Smooth muscle cell (in vitro differentiated cells): ENCODE data around the gene YBX2. TPM values are rescaled to one million over a fixed set of nuclear protein-coding genes. Genes with fewer than 3 reads are reported as not detected.

Source experiments
- DNase-seq: peaks from one replicate; lab custom pipeline; 2025; ENCODE audit not compliant: unreplicated experiment; lab: John Stamatoyannopoulos, UW
- H2AFZ ChIP-seq: fragments of 200-600 bp; sonication (generic); 2 replicates; pipeline ENCODE4 v1.6.0; 2016; ENCODE audit warnings: antibody characterized with exemption, low read depth, mild to moderate bottlenecking
- H3F3A ChIP-seq: fragments of 200-600 bp; sonication (generic); 2 replicates; pipeline ENCODE4 v1.6.0; 2017; ENCODE audit warnings: antibody characterized with exemption, low read depth
- H3K27ac ChIP-seq: fragments of 200-600 bp; sonication (generic); 2 replicates; pipeline ENCODE4 v1.5.1; 2016; ENCODE audit warnings: low read depth, mild to moderate bottlenecking
- H3K27me3 ChIP-seq: fragments of 200-600 bp; sonication (generic); 2 replicates; pipeline ENCODE4 v1.6.1; 2016; ENCODE audit warnings: low read depth, mild to moderate bottlenecking
- H3K36me3 ChIP-seq: fragments of 200-600 bp; sonication (generic); 2 replicates; pipeline ENCODE4 v1.5.1; 2016; ENCODE audit warnings: low read depth
- H3K4me1 ChIP-seq: fragments of 200-600 bp; sonication (generic); 2 replicates; pipeline ENCODE4 v1.5.1; 2016; ENCODE audit warnings: low read depth
- H3K4me2 ChIP-seq: fragments of 200-600 bp; sonication (generic); 2 replicates; pipeline ENCODE4 v1.6.0; 2016; ENCODE audit warnings: mild to moderate bottlenecking
- H3K4me3 ChIP-seq: fragments of 200-600 bp; sonication (generic); 2 replicates; pipeline ENCODE4 v1.5.1; 2016; ENCODE audit warnings: mild to moderate bottlenecking
- H3K79me2 ChIP-seq: fragments of 200-600 bp; sonication (generic); 2 replicates; pipeline ENCODE4 v1.6.0; 2016; ENCODE audit warnings: low read depth, mild to moderate bottlenecking
- H3K9ac ChIP-seq: fragments of 200-600 bp; sonication (generic); 2 replicates; pipeline ENCODE4 v1.6.0; 2016; ENCODE audit warnings: low read depth
- H3K9me3 ChIP-seq: fragments of 200-600 bp; sonication (generic); replicated peaks from 2 replicates; pipeline ENCODE4 v1.5.1; 2016; ENCODE audit warnings: low read depth
- H4K20me1 ChIP-seq: fragments of 200-600 bp; sonication (generic); 2 replicates; pipeline ENCODE4 v1.6.0; 2016; ENCODE audit warnings: low read depth
- WGBS: methylation state at CpG from one replicate; pipeline ENCODE4 v1.1.7; 2016; ENCODE audit warnings: low lambda C conversion rate; 5-methylcytosine and 5-hydroxymethylcytosine counted together
- polyA plus RNA-seq: library from polyadenylated mRNA; unstranded; fragments of >200 nt; fragmentation: Nextera tagmentation; extraction: Ambion mirVana; gene quantifications from 2 replicates; pipeline ENCODE4 v1.2.1, GENCODE V29; 2016
- total RNA-seq: library from RNA; depleted of rRNA; stranded (reverse); fragments of >200 nt; gene quantifications from 2 replicates; pipeline ENCODE4 v1.2.3, GENCODE V29; 2014
- TF ChIP-seq, protein P1 (sequence below): fragments of 200-600 bp; sonication (generic); IDR thresholded peaks from 2 replicates; pipeline ENCODE4 v1.5.1; 2017; ENCODE audit warnings: borderline replicate concordance, mild to moderate bottlenecking, antibody characterized with exemption; ENCODE audit not compliant: insufficient read depth, poor library complexity, severe bottlenecking

YBX2 gene
- total and polyA plus RNA-seq, 2 experiments from 2014 or later = 0.09 to 1.1 TPM

DNA sequence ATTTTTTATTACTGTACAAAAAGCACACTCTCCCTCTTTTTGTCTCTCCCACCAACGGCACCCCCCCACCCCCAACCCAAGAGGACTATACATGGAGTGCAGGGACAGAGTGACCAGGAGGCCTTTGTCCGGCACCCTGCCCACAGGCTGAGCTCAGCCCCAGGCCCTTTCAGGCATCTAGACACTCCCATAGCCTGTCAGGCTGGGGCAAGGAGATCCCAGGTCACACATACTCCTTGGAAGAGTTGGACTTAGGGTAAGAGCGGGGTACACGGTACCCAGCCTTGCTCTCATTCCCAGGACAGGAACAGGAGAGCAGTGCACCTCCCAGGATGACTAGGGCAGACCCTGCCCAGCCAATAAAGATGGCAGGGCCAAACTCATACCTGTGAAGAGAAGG lies 34.3 kb downstream of the YBX2 start:
- H3K79me2 ChIP-seq = no peaks in the 10 kb centered on the region

DNA sequence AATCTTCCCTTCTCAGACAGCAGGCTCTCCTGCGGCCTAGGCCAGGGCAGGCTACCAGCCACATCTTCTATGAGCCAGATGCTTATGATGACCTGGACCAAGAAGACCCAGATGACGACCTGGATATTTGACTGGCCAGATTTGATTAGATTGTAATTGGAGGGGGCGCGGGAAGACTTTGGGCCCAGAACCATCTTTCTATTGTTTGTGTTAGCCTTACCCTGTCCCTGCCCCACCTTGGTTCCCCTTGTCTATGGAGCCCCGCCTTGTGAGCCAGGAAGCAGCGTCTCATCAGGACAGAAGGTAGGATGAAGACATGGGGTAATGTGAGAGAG lies 34.9 kb downstream of the YBX2 start:
- no peak for DNase-seq
- no peak overlapping the region for H3K4me2 ChIP-seq
- no peak overlapping the region for H2AFZ ChIP-seq
- TF ChIP-seq, protein P1, sequence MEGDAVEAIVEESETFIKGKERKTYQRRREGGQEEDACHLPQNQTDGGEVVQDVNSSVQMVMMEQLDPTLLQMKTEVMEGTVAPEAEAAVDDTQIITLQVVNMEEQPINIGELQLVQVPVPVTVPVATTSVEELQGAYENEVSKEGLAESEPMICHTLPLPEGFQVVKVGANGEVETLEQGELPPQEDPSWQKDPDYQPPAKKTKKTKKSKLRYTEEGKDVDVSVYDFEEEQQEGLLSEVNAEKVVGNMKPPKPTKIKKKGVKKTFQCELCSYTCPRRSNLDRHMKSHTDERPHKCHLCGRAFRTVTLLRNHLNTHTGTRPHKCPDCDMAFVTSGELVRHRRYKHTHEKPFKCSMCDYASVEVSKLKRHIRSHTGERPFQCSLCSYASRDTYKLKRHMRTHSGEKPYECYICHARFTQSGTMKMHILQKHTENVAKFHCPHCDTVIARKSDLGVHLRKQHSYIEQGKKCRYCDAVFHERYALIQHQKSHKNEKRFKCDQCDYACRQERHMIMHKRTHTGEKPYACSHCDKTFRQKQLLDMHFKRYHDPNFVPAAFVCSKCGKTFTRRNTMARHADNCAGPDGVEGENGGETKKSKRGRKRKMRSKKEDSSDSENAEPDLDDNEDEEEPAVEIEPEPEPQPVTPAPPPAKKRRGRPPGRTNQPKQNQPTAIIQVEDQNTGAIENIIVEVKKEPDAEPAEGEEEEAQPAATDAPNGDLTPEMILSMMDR = no peak
- H3K9ac ChIP-seq = no peak overlapping the region
- no peaks in the 10 kb centered on the region for H4K20me1 ChIP-seq
- peaks cover 5% of the 10 kb centered on the region for H3K4me1 ChIP-seq
- peaks cover 31% of the 10 kb centered on the region for H3K27me3 ChIP-seq
- H3K79me2 ChIP-seq = no peaks in the 10 kb centered on the region
- H3K4me3 ChIP-seq = peak overlapping the region; percentile 59
- no peaks in the 10 kb centered on the region for H3K9me3 ChIP-seq
- peaks cover 15% of the 10 kb centered on the region for H3F3A ChIP-seq
- 97% methylated on average over 6 of the region's 6 CpGs for WGBS
- no peak overlapping the region for H3K27ac ChIP-seq
- no peaks in the 10 kb centered on the region for H3K36me3 ChIP-seq

More for the DNA sequence above, 34.3 kb downstream of the YBX2 start:
- no peaks in the 10 kb centered on the region for H3K36me3 ChIP-seq
- H4K20me1 ChIP-seq = no peaks in the 10 kb centered on the region
- peak overlapping the region; percentile 59 for H3K4me3 ChIP-seq
- TF ChIP-seq, protein P1 = no peak
- H2AFZ ChIP-seq = no peak overlapping the region
- no peak for DNase-seq
- peak overlapping the region; percentile 87 for H3K4me2 ChIP-seq
- H3K4me1 ChIP-seq = peaks cover 5% of the 10 kb centered on the region
- H3K27ac ChIP-seq = no peak overlapping the region
- peaks cover 15% of the 10 kb centered on the region for H3F3A ChIP-seq
- H3K9me3 ChIP-seq = no peaks in the 10 kb centered on the region
- peaks cover 31% of the 10 kb centered on the region for H3K27me3 ChIP-seq
- no peak overlapping the region for H3K9ac ChIP-seq
- 93% methylated on average over 4 of the region's 4 CpGs for WGBS

DNA sequence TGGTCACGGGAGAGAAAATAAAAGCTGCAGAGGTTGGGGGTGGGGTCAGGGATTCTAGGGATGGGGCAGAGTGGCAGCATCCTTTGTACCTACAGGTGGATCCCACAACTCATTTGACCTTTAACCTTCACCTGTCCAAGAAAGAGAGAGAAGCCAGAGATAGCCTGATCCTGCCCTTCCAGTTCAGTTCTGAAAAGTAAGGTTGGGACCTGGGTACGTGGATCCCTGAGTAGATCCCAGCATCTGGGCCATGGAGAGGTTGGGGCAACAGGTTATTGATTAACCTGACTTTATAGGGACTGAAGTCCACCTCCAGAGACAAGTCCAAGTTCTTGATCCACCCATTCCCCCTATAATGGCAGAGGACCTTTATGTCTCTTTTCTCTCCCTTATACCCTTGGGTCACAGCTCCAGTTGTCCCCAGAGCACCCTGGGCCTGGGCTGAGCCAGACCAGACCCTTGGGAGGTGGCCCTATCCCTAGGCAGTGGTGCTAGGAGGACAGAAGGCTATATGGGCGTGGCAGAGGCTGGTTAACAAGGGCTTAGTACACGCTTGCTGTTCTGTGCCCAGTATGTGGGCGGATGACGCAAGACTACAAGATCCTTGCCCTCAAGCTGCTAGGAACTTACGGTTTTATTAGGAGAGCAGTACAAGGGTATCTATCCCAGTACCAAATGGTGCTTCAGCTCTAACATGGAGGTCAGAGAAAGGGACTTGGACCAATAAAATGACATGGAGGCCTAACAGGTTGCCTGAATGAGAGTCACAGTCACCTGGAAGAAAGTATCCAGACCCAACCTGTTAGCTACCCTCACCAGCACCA lies 35.5 kb downstream of the YBX2 start:
- H3K9ac ChIP-seq = no peak overlapping the region
- H3K79me2 ChIP-seq = no peaks in the 10 kb centered on the region
- peaks cover 5% of the 10 kb centered on the region for H3K4me1 ChIP-seq
- no peak for DNase-seq
- H3K4me2 ChIP-seq = no peak overlapping the region
- H4K20me1 ChIP-seq = no peaks in the 10 kb centered on the region
- peaks cover 31% of the 10 kb centered on the region for H3K27me3 ChIP-seq
- TF ChIP-seq, protein P1 = no peak
- H3K4me3 ChIP-seq = peak overlapping the region; percentile 59
- H3K9me3 ChIP-seq = no peaks in the 10 kb centered on the region
- H3K27ac ChIP-seq = no peak overlapping the region
- H3F3A ChIP-seq = peaks cover 12% of the 10 kb centered on the region
- H3K36me3 ChIP-seq = no peaks in the 10 kb centered on the region
- 70% methylated on average over 7 of the region's 7 CpGs for WGBS
- no peak overlapping the region for H2AFZ ChIP-seq
